ENCODE results near the gene JARID2. TPM values are rescaled to one million over a fixed set of nuclear protein-coding genes. Genes with fewer than 3 reads are reported as not detected.

JARID2 gene
- total RNA-seq, 2 experiments from 2014 or later: 28.4 to 29.7 TPM

DNA sequence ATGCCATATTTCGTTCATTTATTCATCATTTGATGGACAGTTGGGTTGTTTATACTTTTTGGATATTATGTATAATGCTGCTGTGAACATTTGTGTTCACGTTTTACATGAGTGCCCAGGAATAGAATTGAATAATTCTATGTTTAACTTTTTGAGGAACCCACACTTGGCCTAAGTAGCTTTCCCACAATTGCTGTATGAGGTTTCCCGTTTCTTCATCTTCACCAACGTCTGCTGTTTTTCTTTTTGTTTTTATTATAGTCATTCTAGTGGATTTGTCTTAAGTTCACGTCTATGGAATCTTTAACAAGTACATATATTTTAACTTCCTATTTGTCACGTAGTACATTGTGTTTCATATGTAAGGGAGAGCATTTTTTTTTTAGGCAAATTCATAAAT lies 110.3 kb downstream of the JARID2 start:
- Mint-ChIP-seq H3K27ac (no peak overlapping the region), H3K4me1 (peaks cover 30% of the 10 kb centered on the region), H3K27me3 (no peaks in the 10 kb centered on the region), H3K9me3 (no peaks in the 10 kb centered on the region), H3K36me3 (ENCODE audit: low read depth) (peaks cover 14% of the 10 kb centered on the region), H3K4me3 (no peak overlapping the region)
- ChIA-PET POLR2A (no interaction called here), CTCF (interaction anchor here (0.8 kb wide), 1 partner anchor 85 kb away, joined by 3 read pairs; no protein-coding TSS in a partner anchor)
- DNase-seq: no peak

DNA sequence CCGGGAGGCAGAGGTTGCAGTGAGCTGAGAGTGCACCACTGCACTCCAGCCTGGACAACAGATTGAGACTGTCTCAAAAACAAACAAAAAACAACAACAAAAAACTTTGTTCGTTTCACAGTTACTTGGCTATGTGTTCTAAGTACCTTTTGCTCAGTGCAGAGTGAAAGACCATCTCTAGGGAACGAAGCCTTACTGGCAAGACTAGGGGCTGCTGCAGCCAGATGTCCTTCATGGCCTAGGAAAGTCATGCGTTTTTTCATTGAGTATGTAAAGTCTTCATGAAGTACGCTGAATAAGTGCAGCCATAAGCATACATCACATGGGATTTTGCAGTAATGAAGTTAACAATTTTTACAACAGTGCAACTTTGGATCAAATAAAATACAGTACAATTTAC lies 111.1 kb downstream of the JARID2 start:
- Mint-ChIP-seq H3K9me3 (no peaks in the 10 kb centered on the region), H3K27ac (no peak overlapping the region), H3K4me1 (peaks cover 30% of the 10 kb centered on the region), H3K36me3 (ENCODE audit: low read depth) (peaks cover 14% of the 10 kb centered on the region), H3K27me3 (no peaks in the 10 kb centered on the region), H3K4me3 (no peak overlapping the region)
- POLR2A ChIA-PET: no interaction called here
- CTCF ChIA-PET: interaction anchor here (0.8 kb wide), 1 partner anchor 84 kb away, joined by 3 read pairs; no protein-coding TSS in a partner anchor
- no peak for DNase-seq

GRCh38 chr6:15357782-15358181 lies 111.9 kb downstream of the JARID2 start:
- Mint-ChIP-seq H3K4me3 (no peak overlapping the region), H3K27me3 (no peaks in the 10 kb centered on the region), H3K4me1 (peaks cover 28% of the 10 kb centered on the region), H3K36me3 (ENCODE audit: low read depth) (peaks cover 14% of the 10 kb centered on the region), H3K9me3 (no peaks in the 10 kb centered on the region), H3K27ac (no peak overlapping the region)
- POLR2A ChIA-PET: no interaction called here
- DNase-seq: no peak
- CTCF ChIA-PET: no interaction called here

GRCh38 chr6:15358579-15359327 lies 112.9 kb downstream of the JARID2 start:
- H3K4me1 Mint-ChIP-seq: peaks cover 25% of the 10 kb centered on the region
- POLR2A ChIA-PET: no interaction called here
- H3K36me3 Mint-ChIP-seq (ENCODE audit: low read depth): peaks cover 14% of the 10 kb centered on the region
- H3K27ac Mint-ChIP-seq: no peak overlapping the region
- no peaks in the 10 kb centered on the region for H3K9me3 Mint-ChIP-seq
- no peak for DNase-seq
- CTCF ChIA-PET: no interaction called here
- no peaks in the 10 kb centered on the region for H3K27me3 Mint-ChIP-seq
- no peak overlapping the region for H3K4me3 Mint-ChIP-seq

- no peaks in the 10 kb centered on the region for H3K27me3 Mint-ChIP-seq
- ChIA-PET CTCF (no interaction called here), POLR2A (no interaction called here)
- H3K4me3 Mint-ChIP-seq: no peak overlapping the region
- DNase-seq: no peak
- H3K4me1 Mint-ChIP-seq: peaks cover 25% of the 10 kb centered on the region
- H3K36me3 Mint-ChIP-seq (ENCODE audit: low read depth): peaks cover 14% of the 10 kb centered on the region
- no peaks in the 10 kb centered on the region for H3K9me3 Mint-ChIP-seq
- H3K27ac Mint-ChIP-seq: no peak overlapping the region
Measured at GRCh38 chr6:15359335-15359862, 113.5 kb downstream of the JARID2 start.

DNA sequence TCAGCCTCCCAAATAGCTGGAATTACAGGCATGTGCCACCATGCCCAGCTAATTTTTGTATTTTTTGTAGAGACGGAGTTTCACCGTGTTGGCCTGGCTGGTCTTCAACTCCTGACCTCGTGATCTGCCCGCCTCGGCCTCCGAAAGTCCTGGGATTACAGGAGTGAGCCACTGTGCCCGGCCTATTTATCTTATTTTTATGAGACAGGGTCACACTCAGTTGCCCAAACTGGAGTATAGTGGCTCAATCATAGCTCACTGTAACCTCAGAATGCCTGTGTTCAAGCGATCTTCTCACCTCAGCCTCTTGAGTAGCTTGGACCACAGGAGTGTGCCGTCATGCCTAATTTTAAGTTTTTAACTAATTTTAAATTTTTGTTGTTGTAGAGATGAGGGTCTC lies 114.4 kb downstream of the JARID2 start:
- no peaks in the 10 kb centered on the region for H3K27me3 Mint-ChIP-seq
- peaks cover 29% of the 10 kb centered on the region for H3K4me1 Mint-ChIP-seq
- ChIA-PET CTCF (interaction anchor here (1.1 kb wide), 1 partner anchor 41 kb away, joined by 3 read pairs; no protein-coding TSS in a partner anchor), POLR2A (no interaction called here)
- no peak for DNase-seq
- H3K36me3 Mint-ChIP-seq (ENCODE audit: low read depth): peaks cover 14% of the 10 kb centered on the region
- H3K27ac Mint-ChIP-seq: no peak overlapping the region
- H3K4me3 Mint-ChIP-seq: no peak overlapping the region
- no peaks in the 10 kb centered on the region for H3K9me3 Mint-ChIP-seq

DNA sequence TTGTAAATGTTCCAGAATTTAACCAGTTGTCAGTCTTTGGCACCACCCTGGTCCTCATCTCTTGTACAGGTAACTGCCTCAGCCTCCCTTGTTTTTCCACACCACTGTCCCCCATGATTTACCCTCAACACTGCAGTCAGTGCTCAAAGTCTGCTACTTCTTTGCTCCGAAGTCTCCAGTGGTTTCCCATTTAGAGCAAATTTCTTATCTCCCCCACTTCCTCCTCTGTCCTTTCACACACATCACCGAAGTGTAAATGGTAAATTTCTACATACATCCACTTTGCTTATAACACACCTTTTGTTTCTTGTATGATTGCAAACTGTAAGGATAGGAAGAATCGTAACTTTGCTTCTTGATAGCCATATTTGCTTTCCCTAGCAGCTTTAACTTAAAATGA lies 115.3 kb downstream of the JARID2 start:
- H3K36me3 Mint-ChIP-seq (ENCODE audit: low read depth): peaks cover 16% of the 10 kb centered on the region
- H3K4me3 Mint-ChIP-seq: no peak overlapping the region
- ChIA-PET POLR2A (no interaction called here), CTCF (no interaction called here)
- peaks cover 36% of the 10 kb centered on the region for H3K4me1 Mint-ChIP-seq
- no peak for DNase-seq
- H3K9me3 Mint-ChIP-seq: no peaks in the 10 kb centered on the region
- no peak overlapping the region for H3K27ac Mint-ChIP-seq
- H3K27me3 Mint-ChIP-seq: no peaks in the 10 kb centered on the region

GRCh38 chr6:15362274-15363160 lies 116.6 kb downstream of the JARID2 start:
- H3K27ac Mint-ChIP-seq: no peak overlapping the region
- H3K4me3 Mint-ChIP-seq: no peak overlapping the region
- peaks cover 17% of the 10 kb centered on the region for H3K36me3 Mint-ChIP-seq (ENCODE audit: low read depth)
- no peaks in the 10 kb centered on the region for H3K9me3 Mint-ChIP-seq
- CTCF ChIA-PET: interaction anchor here (0.7 kb wide), 1 partner anchor 30 kb away, joined by 6 read pairs; no protein-coding TSS in a partner anchor
- no peak for DNase-seq
- POLR2A ChIA-PET: no interaction called here
- H3K27me3 Mint-ChIP-seq: no peaks in the 10 kb centered on the region
- peaks cover 44% of the 10 kb centered on the region for H3K4me1 Mint-ChIP-seq

GRCh38 chr6:15363164-15363522 lies 117.3 kb downstream of the JARID2 start:
- no peak for DNase-seq
- Mint-ChIP-seq H3K9me3 (no peaks in the 10 kb centered on the region), H3K27ac (no peak overlapping the region), H3K4me1 (peaks cover 43% of the 10 kb centered on the region), H3K27me3 (no peaks in the 10 kb centered on the region), H3K36me3 (ENCODE audit: low read depth) (peaks cover 17% of the 10 kb centered on the region), H3K4me3 (no peak overlapping the region)
- CTCF ChIA-PET: no interaction called here
- POLR2A ChIA-PET: no interaction called here

DNA sequence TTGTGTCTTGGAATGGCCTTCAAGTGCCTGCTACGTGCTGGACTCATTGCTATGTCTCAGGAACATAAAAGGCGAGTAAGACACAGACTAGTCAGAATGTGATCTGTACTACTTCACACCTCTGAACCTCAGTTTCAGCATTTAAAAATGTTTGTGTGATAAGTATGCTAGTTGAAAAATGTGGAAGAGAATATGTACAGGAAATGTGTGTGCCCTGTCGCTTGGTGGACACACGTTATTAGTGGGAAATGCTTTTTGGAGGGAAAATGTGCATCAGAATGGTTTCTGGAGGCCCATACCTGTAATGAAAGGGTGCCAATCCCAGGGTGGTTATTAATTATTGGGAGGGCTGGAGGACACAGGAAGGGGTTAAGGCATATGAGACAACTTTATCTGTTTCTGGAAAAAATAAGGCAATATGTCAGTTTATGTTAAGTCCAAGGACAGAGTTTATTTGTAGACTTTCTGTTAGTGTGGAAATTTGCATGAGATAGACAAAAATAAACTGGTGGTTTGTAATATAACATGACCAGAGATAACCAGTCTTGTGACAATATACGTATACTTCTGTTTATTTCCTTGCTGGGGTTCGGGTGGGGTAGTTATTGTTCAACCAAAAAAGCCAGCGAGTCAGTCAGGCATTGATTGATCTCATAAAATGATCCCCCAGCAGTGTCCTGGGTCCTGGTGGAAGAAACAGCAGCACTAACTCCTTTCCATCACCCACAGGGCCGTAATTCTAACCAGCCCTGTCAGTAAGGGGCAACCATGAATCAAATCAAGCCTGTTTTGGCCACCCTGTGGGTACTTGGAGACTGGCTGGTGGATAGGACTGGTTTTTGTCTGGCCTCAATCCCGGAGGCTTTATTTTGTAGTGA lies 117.9 kb downstream of the JARID2 start:
- Mint-ChIP-seq H3K9me3 (no peaks in the 10 kb centered on the region), H3K4me3 (no peak overlapping the region), H3K4me1 (peaks cover 42% of the 10 kb centered on the region), H3K27me3 (no peaks in the 10 kb centered on the region), H3K27ac (no peak overlapping the region), H3K36me3 (ENCODE audit: low read depth) (peaks cover 21% of the 10 kb centered on the region)
- no peak for DNase-seq
- POLR2A ChIA-PET: no interaction called here
- CTCF ChIA-PET: no interaction called here

GRCh38 chr6:15364401-15365037 lies 118.7 kb downstream of the JARID2 start:
- Mint-ChIP-seq H3K36me3 (ENCODE audit: low read depth) (peaks cover 18% of the 10 kb centered on the region), H3K4me1 (peaks cover 38% of the 10 kb centered on the region), H3K9me3 (no peaks in the 10 kb centered on the region), H3K4me3 (no peak overlapping the region), H3K27me3 (no peaks in the 10 kb centered on the region), H3K27ac (no peak overlapping the region)
- DNase-seq: no peak
- POLR2A ChIA-PET: no interaction called here
- CTCF ChIA-PET: no interaction called here

DNA sequence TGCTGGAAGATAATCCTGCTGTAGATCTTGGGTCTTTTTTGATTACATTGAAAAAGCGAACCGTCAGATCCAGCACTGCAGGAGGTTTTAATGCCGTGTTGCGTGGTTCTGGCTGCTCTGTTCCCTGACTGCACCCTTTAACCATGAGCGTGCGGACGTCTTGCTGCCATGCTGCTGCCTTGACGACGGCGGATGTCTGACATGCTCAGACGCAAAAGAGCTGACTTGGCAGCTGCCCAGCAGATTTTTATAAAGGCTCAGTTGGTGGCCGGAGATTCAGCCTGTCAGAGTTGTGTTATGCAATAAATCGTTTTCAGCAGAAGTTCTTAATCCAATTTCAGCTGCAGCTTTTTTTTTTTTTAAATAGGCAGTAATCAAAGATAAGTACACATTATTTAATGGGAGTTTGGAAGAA lies 119.4 kb downstream of the JARID2 start:
- ChIA-PET CTCF (no interaction called here), POLR2A (no interaction called here)
- H3K4me1 Mint-ChIP-seq: peaks cover 44% of the 10 kb centered on the region
- H3K36me3 Mint-ChIP-seq (ENCODE audit: low read depth): peaks cover 24% of the 10 kb centered on the region
- H3K9me3 Mint-ChIP-seq: no peaks in the 10 kb centered on the region
- H3K27ac Mint-ChIP-seq: no peak overlapping the region
- H3K4me3 Mint-ChIP-seq: no peak overlapping the region
- H3K27me3 Mint-ChIP-seq: no peaks in the 10 kb centered on the region
- peak; percentile 28 for DNase-seq

All from activated CD4-positive, alpha-beta memory T cell treated with anti-CD3 and anti-CD28 coated beads, Interleukin-2, amount 10 ng/mL, durations not matched to agents 7 days and 5 days (primary cell).